Left cardiac atrium (tissue), 4 donors: Measurements from ENCODE around the gene TRA2B. TPM values are rescaled to one million over a fixed set of nuclear protein-coding genes. Genes with fewer than 3 reads are reported as not detected.
"Not testable (repeated sequence)": the region's sequence is repeated elsewhere in the genome, so short reads cannot be mapped to it uniquely, and the experiment has no call there.

Source experiments
- ATAC-seq, 2 donors: fragments of 200-7000 bp; cut with Tn5 transposase; one replicate each; pipeline ENCODE4 v1.9.1; 2020; ENCODE audit warnings: mild to moderate bottlenecking in 2 of 2, moderate library complexity in 2 of 2
- DNase-seq: peaks from one replicate; pipeline ENCODE4 v3.0.0-alpha.2; 2020
- intact Hi-C, 2 donors: fragments of 100-400 bp; cut with DNase I; formaldehyde crosslinking; loops; one replicate each; pipeline versions ENCODE4 v1.14.1 to v1.15.1; 2022 to 2023
- total RNA-seq, 2 donors: library from RNA; stranded (reverse); fragmentation: NEBNext Ultra II Directional; extraction: Animal tissue kit (Norgen Biotek cat#: 25700); gene quantifications; one replicate each; pipeline ENCODE4 v1.2.1, GENCODE V29; 2021
- donor health status: DM: no; HTN: yes; CAD: no.
- donor health status: DM: no; HTN: yes; CAD: no; lungs with severe emphysema.
- donor health status: DM: yes; HTN: yes; CAD: no.
- donor health status: Dilated cardiomyopathy.

TRA2B gene
- total RNA-seq, 2 donors from 2014 or later: 56.3 to 71.8 TPM

- intact Hi-C loops: loop anchor here in 1 of 2 donors (10.0 kb wide), 1 partner anchor 176 kb away; no protein-coding TSS in a partner anchor
- ATAC-seq: peak in 1 of 2 donors; percentile 34
These were observed 26.8 kb downstream of the TRA2B start for GRCh38 chr3:185911076-185911448.

GRCh38 chr3:185910322-185911075 is 27.3 kb downstream of the TRA2B start:
- peak in 1 of 2 donors; percentile 42 for ATAC-seq
- intact Hi-C loops: loop anchor here in 1 of 2 donors (10.0 kb wide), 1 partner anchor 176 kb away; no protein-coding TSS in a partner anchor
- not testable (repeated sequence) for DNase-seq

More at GRCh38 chr3:185911076-185911448, 26.8 kb downstream of the TRA2B start:
- not testable (repeated sequence) for DNase-seq

GRCh38 chr3:185909913-185910312 is 27.9 kb downstream of the TRA2B start:
- intact Hi-C loops: loop anchor here in 1 of 2 donors (10.0 kb wide), 1 partner anchor 175 kb away; no protein-coding TSS in a partner anchor

GRCh38 chr3:185900228-185900627 is 37.6 kb downstream of the TRA2B start:
- ATAC-seq (peak; percentile 55 to 99), DNase-seq (peak; percentile 45)
- intact Hi-C loops: no loop called here

More at GRCh38 chr3:185909913-185910312, 27.9 kb downstream of the TRA2B start:
- not testable (repeated sequence) for DNase-seq, ATAC-seq

GRCh38 chr3:185896636-185897035 is 41.2 kb downstream of the TRA2B start:
- intact Hi-C loops: no loop called here
- DNase-seq (no peak), ATAC-seq (no peak)

- ATAC-seq (no peak), DNase-seq (no peak)
- intact Hi-C loops: no loop called here
These were observed 50.7 kb downstream of the TRA2B start for GRCh38 chr3:185887066-185887465.

- DNase-seq (no peak), ATAC-seq (no peak)
- intact Hi-C loops: no loop called here
These were observed 53.2 kb downstream of the TRA2B start for GRCh38 chr3:185884641-185885040.

GRCh38 chr3:185881926-185882325 is 55.9 kb downstream of the TRA2B start:
- no peak for ATAC-seq
- intact Hi-C loops: no loop called here
- DNase-seq: no peak

GRCh38 chr3:185880600-185880999 is 57.2 kb downstream of the TRA2B start:
- ATAC-seq (no peak), DNase-seq (no peak)
- intact Hi-C loops: no loop called here

GRCh38 chr3:185878920-185879319 is 58.9 kb downstream of the TRA2B start:
- no peak for ATAC-seq
- intact Hi-C loops: no loop called here
- no peak for DNase-seq

GRCh38 chr3:185874119-185874518 is 63.7 kb downstream of the TRA2B start:
- ATAC-seq (no peak), DNase-seq (no peak)
- intact Hi-C loops: no loop called here

GRCh38 chr3:185867650-185868049 is 70.2 kb downstream of the TRA2B start:
- DNase-seq (no peak), ATAC-seq (no peak)
- intact Hi-C loops: no loop called here

GRCh38 chr3:185866995-185867394 is 70.8 kb downstream of the TRA2B start:
- intact Hi-C loops: no loop called here
- DNase-seq: no peak
- no peak for ATAC-seq

- DNase-seq (no peak), ATAC-seq (no peak)
- intact Hi-C loops: no loop called here
These were observed 71.3 kb downstream of the TRA2B start for GRCh38 chr3:185866555-185866954.

Other genes starting within 250 kb of the TRA2B start
- 10 to 100 TPM; 12.8 to 14.2 TPM for gene IGF2BP2, start 113.0 kb downstream of the TRA2B start, total RNA-seq
- 10 to 100 TPM; 12.5 to 24.0 TPM for gene ETV5, start 171.1 kb upstream of the TRA2B start, total RNA-seq